Pancreas (tissue), 10 donors: ENCODE measurements around the gene ETS1. TPM values are rescaled to one million over a fixed set of nuclear protein-coding genes. Genes with fewer than 3 reads are reported as not detected.

Source experiments
- ATAC-seq, 4 donors: fragments of 200-7000 bp; cut with Tn5 transposase; one replicate each; pipeline versions ENCODE4 v1.8.0 to v1.9.1; 2020; ENCODE audit warnings: mild to moderate bottlenecking in 4 of 4, moderate library complexity in 4 of 4
- DNase-seq, 6 donors: peaks; one replicate each; pipeline ENCODE4 v3.0.0-alpha.2; 2020
- FAIRE-seq: peaks from 2 replicates; lab custom pipeline; 2012; peaks lifted over from hg19 to GRCh38; lab: Jason Lieb, UNC
- H3K27ac ChIP-seq, 4 donors: fragments of 200-600 bp; sonication (generic); 1 replicate in 3 of 4; 2 replicates in 1 of 4; pipeline versions ENCODE4 v1.5.0 to v1.8.0; 2020
- H3K27me3 ChIP-seq, 4 donors: fragments of 200-600 bp; one replicate each; pipeline ENCODE4 v1.8.0; 2021
- H3K36me3 ChIP-seq, 3 donors: fragments of 200-600 bp; sonication (generic) in 1 of 3; one replicate each; pipeline versions ENCODE4 v1.5.0 to v1.8.0; 2020 to 2021
- H3K4me1 ChIP-seq, 3 donors: fragments of 200-600 bp; one replicate each; pipeline ENCODE4 v1.8.0; 2021
- H3K4me3 ChIP-seq, 4 donors: fragments of 200-600 bp; sonication (generic) in 2 of 4; one replicate each; pipeline versions ENCODE4 v1.5.0 to v1.8.0; 2020 to 2021
- H3K9me3 ChIP-seq, 4 donors: fragments of 200-600 bp; one replicate each; pipeline ENCODE4 v1.8.0; 2021
- WGBS, 2 donors: extraction: QIAGEN DNeasy Blood & Tissue Kit; methylation state at CpG; one replicate each; pipeline ENCODE4 v1.1.7; 2013; 5-methylcytosine and 5-hydroxymethylcytosine counted together
- intact Hi-C, 3 donors: fragments of 100-400 bp; cut with DNase I; formaldehyde crosslinking; loops; one replicate each; pipeline versions ENCODE4 v1.11.1 to v1.14.2; 2022
- polyA plus RNA-seq, 2 donors: library from polyadenylated mRNA; stranded (reverse); fragments of 200-250 nt; gene quantifications; one replicate each; pipeline ENCODE4 v1.2.3, GENCODE V29; 2013
- total RNA-seq, 6 donors: library from RNA; stranded (reverse); fragmentation: NEBNext Ultra II Directional in 4 of 6; extraction: Animal tissue kit (Norgen Biotek cat#: 25700) in 4 of 6; gene quantifications; one replicate each; pipeline versions ENCODE4 v1.2.1 to v1.2.4, GENCODE V29; 2021 to 2023
- TF ChIP-seq, protein P1 (sequence below), 4 donors: fragments of 200-600 bp; sonication (generic) in 3 of 4; IDR thresholded peaks; one replicate each; pipeline versions ENCODE4 v1.5.0 to v1.8.0; 2021; ENCODE audit warnings: antibody characterized with exemption in 4 of 4
- donor health status: healthy with polysubstance abuse.
- donor health status: DM: no; HTN: no; CAD: no; lungs with moderate emphysema.
- donor health status: DM: no; HTN: no; CAD: no.
- donor health status: control.
- donor health status: control.
- donor health status: Bipolar disorder and iron deficiency.
- donor health status: DM: yes; HTN: yes; CAD: no.
- donor health status: DM: no; HTN: no; CAD: no.
- donor health status: DM: no; HTN: no; CAD: no.
- donor health status: DM: yes; HTN: yes; CAD: no.

ETS1 gene
- total RNA-seq (10 to 100 TPM in 5 of 6 donors, 1 to 10 TPM in 1; 8.2 to 26.6 (median 13.3) TPM), polyA plus RNA-seq (10 to 100 TPM in 1 of 2 donors, 1 to 10 TPM in 1; 5.4 to 13.0 TPM)

DNA sequence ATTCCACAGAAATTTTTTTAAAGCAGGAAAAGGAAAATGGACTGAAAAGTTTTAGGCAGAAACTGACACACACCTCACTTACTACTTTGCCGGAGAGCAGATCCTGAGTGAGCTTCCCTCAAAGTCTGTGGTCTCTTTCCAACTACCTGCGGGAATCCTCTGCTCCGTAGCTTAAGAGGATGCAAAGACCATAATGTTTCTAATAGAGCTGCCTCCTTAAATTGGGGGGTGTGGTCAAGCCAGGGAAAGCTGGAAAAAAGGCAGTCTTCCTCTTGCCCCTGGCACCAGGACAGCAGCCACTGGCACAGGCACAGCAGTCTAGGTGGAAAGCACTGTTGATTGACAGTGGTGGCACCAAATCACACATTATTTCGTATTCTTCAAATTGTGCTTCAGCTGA is at the start of gene ETS1:
Gene ETS1, minus strand, starts transcription at position 144 of the 400 bp plus-strand sequence. CDS start 14,428 bp downstream, outside the sequence.
- FAIRE-seq: no peak
- Histone ChIP-seq H3K4me1 (peaks cover 0 to 3% (median 0%) of the 10 kb centered on the region in 3 donors), H3K4me3 (no peak within 1 kb of the TSS), H3K27me3 (no peaks in the 10 kb centered on the region), H3K27ac (no peak within 1 kb of the TSS), H3K9me3 (no peaks in the 10 kb centered on the region), H3K36me3 (no peaks in the 10 kb centered on the region)
- intact Hi-C loops: no loop called here
- TF ChIP-seq, protein P1, sequence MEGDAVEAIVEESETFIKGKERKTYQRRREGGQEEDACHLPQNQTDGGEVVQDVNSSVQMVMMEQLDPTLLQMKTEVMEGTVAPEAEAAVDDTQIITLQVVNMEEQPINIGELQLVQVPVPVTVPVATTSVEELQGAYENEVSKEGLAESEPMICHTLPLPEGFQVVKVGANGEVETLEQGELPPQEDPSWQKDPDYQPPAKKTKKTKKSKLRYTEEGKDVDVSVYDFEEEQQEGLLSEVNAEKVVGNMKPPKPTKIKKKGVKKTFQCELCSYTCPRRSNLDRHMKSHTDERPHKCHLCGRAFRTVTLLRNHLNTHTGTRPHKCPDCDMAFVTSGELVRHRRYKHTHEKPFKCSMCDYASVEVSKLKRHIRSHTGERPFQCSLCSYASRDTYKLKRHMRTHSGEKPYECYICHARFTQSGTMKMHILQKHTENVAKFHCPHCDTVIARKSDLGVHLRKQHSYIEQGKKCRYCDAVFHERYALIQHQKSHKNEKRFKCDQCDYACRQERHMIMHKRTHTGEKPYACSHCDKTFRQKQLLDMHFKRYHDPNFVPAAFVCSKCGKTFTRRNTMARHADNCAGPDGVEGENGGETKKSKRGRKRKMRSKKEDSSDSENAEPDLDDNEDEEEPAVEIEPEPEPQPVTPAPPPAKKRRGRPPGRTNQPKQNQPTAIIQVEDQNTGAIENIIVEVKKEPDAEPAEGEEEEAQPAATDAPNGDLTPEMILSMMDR (IDR thresholded peaks at IDR 0.05): no peak
- 19 to 22% methylated on average over 4 of the region's 4 CpGs for WGBS, 2 donors
- peak; percentile 60 to 85 (median 72) for ATAC-seq
- DNase-seq: peak in 3 of 6 donors; percentile 48 to 62 (median 59)

DNA sequence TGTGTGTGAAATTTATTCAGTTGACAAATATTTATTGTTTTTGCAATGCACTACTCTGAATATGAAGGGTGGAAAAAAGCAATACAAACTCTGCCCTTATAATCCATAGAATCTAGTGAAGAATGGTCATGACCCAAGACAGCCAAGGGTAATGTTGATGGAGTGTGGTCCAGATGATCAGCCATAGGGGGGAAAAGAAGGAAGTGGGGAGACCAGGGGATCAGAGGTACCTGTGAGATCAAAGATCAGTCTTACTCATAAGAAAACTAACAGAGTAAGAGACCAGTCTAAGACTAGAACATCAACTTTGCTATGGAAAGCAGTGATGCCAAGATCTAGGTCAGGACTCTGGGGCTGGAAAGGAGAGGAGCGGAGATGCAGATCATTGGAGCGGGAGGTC is 47.0 kb upstream of the ETS1 start:
- 94 to 96% methylated on average over 2 of the region's 2 CpGs for WGBS, 2 donors
- H3K4me1 ChIP-seq: peaks cover 0 to 3% (median 0%) of the 10 kb centered on the region in 3 donors
- TF ChIP-seq, protein P1 (IDR thresholded peaks at IDR 0.05): no peak
- H3K27me3 ChIP-seq: no peaks in the 10 kb centered on the region
- no peaks in the 10 kb centered on the region for H3K9me3 ChIP-seq
- no peak overlapping the region for H3K27ac ChIP-seq
- no peak overlapping the region for H3K4me3 ChIP-seq
- DNase-seq (no peak), FAIRE-seq (no peak), ATAC-seq (no peak)
- intact Hi-C loops: loop anchor here in 2 of 3 donors (5.0 to 10.0 kb wide), 2 partner anchors 342 to 460 kb away; no protein-coding TSS in a partner anchor
- no peaks in the 10 kb centered on the region for H3K36me3 ChIP-seq

GRCh38 chr11:128633384-128633965 is 46.1 kb upstream of the ETS1 start:
- TF ChIP-seq, protein P1 (IDR thresholded peaks at IDR 0.05): no peak
- H3K9me3 ChIP-seq: no peaks in the 10 kb centered on the region
- no peak overlapping the region for H3K27ac ChIP-seq
- H3K36me3 ChIP-seq: no peaks in the 10 kb centered on the region
- DNase-seq (peak in 1 of 6 donors; percentile 28), FAIRE-seq (no peak), ATAC-seq (no peak)
- no peaks in the 10 kb centered on the region for H3K27me3 ChIP-seq
- peaks cover 0 to 3% (median 0%) of the 10 kb centered on the region in 3 donors for H3K4me1 ChIP-seq
- H3K4me3 ChIP-seq: no peak overlapping the region
- 68 to 70% methylated on average over 8 of the region's 8 CpGs for WGBS, 2 donors
- intact Hi-C loops: loop anchor here in 2 of 3 donors (5.0 to 10.0 kb wide), 2 partner anchors 341 to 459 kb away; no protein-coding TSS in a partner anchor

GRCh38 chr11:128632141-128632791 is 44.9 kb upstream of the ETS1 start:
- no peak for FAIRE-seq
- 45 to 49% methylated on average over 6 of the region's 6 CpGs for WGBS, 2 donors
- Histone ChIP-seq H3K4me1 (peaks cover 0 to 3% (median 0%) of the 10 kb centered on the region in 3 donors), H3K27me3 (no peaks in the 10 kb centered on the region), H3K36me3 (no peaks in the 10 kb centered on the region), H3K9me3 (no peaks in the 10 kb centered on the region), H3K27ac (no peak overlapping the region), H3K4me3 (no peak overlapping the region)
- intact Hi-C loops: loop anchor here in 2 of 3 donors (5.0 to 10.0 kb wide), 2 partner anchors 340 to 457 kb away; no protein-coding TSS in a partner anchor
- TF ChIP-seq, protein P1 (IDR thresholded peaks at IDR 0.05): peak; percentile 15 to 33 (median 19)
- DNase-seq: peak in 1 of 6 donors; percentile 53
- peak in 3 of 4 donors; percentile 31 to 44 (median 33) for ATAC-seq
